ENCODE data around the gene MAL.

Gene MAL

DNA sequence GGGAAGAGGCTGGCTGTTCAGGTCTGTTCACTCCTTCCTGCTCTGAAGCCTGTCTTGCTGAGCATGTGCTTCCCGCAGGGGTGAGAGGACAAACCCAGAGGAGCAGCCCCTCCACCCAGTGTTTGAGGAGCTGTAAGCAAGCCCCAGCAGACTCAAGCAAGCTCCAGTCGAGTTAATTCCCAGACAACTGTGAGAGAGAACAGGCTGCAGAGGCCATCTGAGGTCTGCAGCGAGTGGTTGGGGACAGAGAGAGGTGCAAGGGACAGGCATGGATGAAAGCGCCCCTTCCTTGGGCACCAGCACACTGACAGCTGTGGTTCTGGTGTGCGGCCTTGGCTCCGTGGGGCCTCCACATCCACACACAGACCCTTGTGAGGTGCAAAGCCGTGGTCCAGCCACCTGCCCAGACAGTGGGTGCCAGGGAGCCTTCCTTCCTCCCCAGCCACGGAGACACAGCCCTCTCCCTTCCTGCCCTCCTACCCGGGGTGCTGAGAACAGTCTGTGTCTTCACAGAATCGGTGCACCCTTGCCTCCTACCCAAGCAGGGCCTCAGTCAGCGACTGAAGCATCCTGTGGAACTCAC is 36.2 kb downstream of the MAL start:
- peak; percentile 38 for DNase-seq (ENCODE audit: low spot score)

DNA sequence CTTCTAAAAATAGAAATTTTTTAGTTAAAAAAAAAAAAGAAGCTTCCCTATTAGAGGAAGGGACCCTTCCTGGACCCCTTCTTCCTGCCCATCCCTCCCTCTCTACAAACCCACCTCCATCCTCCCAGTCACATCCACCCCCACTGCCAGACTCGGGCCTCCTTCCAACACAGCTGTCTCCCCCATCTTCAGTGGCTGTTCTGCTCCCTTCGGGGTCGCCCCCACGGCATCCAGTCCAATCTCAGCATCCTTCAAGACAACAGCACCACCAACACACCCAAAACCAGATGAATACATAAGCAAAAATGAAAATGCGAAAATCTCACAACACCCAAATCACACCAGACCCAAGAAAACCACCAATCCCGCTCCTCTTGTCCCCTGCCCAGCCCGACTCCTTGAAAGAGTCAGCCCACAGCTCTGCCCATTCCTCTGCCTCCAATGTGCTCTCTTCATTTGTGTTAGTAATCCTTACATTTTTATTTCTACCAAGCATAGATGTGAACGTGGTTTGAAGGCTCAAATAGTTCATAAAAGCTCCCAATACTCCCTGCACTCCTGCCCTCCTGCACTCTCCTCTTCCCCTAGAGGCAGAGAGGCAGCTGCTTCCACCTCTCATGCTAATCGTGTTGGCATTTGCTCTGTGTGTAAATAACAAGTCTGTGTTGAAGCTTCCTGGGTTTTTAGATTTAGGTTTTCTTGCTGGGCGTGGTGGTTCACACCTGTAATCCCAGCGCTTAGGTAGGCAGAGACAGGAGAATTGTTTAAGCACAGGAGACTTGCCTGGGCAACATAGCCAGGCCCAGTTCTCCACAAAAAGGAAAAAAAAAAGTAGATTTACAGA is 37.0 kb downstream of the MAL start:
- DNase-seq (ENCODE audit: low spot score): peak; percentile 61

DNA sequence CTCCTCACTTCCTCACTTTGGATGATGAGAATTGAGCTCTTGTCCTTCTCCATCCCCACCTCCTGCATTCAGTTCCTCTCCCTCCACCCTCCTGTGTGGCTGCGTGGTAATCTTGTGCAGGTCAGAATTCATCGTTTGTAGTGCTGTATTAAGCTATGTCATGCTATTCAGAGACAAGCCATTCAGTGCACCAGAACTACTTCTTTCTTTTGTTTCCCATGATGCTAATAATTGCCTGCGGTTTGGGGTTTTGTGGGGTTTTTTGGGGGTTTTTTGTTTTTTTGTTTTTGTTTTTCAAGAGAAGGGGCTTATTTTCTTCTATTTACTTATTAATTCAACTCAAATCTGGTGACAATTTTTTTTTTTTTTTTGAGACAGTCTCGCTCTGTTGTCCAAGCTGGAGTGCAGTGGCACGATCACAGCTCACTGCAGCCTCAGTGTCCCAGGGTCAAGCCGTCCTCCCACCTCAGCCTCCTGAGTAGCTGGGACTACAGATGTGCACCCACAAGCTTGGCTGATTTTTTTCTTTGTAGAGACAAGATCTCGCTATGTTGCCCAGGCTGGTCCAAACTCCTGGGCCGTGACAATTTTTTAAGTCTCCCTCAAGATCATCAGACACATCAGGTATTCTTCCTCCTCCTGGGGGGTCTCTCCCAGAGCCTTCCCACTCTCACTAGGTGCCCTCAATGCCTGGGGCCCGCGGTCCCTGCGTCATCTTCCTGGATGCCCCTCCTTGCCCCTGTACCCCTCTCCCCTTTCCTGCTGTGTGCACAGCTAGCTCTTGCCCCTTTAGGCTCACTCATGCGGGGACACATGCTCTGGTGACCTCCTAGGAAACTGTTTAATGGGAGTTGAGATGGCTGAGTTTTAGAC is 37.8 kb downstream of the MAL start:
- peak; percentile 47 for DNase-seq (ENCODE audit: low spot score)

DNA sequence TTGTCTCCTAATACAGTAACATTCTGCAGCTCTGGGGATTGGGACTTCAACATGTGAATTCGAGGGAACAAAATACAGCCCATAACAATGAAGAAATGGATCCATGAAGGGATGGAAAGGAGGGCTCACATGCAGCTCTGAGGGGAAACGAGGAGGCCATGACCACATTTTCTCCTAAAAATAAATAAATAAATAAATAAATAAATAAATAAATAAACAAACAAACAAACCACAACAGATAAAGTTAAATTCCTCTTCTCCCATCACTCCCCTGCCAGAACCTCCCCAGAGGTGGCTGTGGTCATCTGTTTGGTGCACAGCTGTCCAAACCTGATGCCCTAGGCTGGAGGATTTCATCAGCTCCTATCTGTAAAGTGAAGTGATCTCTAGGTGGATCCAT is 42.7 kb downstream of the MAL start:
- no peak for DNase-seq (ENCODE audit: low spot score)

DNA sequence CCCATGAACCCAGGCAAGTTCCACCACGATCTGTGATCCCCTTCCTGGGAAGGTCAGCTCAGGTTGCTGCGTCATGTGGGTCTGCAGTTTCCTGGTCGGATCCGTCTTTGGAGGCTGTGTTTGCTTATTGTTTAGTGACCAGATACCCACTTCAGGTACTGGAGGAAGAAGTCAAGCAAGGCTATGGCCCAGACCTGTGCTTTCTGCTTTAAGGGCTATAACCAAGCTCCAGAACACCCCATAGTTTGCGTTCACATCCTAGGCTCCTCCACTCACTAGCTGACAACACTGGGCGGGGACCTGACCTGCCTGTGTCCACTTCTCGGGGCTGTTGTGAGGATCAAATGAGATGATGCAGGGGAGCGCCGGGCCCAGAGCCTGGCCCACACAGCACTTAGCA is 44.0 kb downstream of the MAL start:
- DNase-seq (ENCODE audit: low spot score): no peak

DNA sequence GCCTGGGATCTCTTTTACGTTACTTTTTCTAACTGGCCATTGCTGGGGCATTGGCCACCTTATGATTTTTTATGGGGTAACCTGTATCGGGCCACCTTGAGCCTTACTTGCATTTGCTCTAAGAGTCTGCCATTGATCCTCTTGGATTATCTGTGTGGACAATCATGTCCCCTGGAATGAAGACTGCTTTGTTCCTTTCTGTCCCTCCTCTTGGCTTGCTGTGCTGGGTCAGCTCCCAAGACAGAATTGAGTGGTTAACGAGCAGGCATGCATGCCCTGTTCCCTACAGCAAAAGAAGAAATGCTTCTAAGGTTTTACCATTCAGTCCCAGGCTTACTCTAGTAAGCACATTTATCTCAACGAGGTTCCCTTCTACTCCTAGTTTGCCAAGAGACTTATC is 46.3 kb downstream of the MAL start:
- DNase-seq (ENCODE audit: low spot score): peak; percentile 81

DNA sequence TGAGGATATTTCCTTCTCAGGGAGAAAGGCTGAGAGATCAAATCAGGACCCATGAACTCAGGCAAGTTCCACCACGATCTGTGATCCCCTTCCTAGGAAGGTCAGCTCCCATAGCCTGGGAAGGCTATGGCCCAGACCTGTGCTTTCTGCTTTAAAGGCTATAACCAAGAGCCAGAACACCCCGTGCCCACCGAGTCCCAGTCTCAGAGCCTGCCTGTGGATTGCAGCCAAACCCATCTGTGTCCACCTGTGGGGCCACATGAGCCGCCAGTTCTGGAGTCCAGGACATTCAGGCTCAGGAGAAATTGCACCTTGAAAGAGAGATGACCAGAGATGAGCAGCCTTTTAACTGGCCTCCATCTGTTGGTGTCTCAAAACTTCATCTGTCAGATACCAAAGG is 46.9 kb downstream of the MAL start:
- no peak for DNase-seq (ENCODE audit: low spot score)

DNA sequence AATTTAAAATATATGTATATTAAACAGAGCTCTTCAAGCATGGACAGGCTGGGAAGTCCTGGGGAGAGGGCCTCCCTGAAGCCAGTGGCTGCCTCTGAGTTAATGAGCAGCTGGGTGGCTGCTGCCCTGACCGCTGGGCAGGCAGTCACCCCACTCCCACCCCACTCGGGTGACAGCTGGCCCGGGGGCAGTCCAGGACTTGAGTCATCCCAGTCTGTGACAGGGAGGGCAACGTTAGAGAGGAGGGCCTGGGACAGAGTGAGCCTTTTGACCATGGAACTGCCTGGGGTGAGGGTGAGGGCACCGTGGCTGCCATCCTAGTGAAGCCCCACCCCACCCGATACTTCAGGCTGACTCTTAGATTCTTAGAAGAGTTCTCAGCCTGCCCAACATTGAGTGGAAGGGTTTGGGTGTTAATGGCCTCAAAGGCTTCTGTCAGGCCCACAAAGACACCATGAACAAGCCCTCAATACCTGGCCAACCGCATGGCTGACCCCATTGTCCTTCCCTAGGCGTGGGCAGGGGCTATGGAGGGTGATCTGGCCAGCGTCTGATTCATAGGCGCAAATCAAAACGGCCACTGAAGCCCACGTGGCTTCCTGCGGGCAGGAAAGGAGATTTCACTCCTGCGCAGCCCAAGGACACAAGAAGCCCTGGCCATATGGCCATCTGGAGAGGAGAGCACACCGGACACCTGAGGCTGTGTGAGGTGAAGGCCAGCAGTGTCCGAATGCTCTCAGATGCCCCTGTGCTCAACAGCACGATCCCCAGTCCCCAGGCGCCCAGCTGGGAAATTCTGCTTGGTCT is 48.6 kb downstream of the MAL start:
- DNase-seq (ENCODE audit: low spot score): peak; percentile 96

DNA sequence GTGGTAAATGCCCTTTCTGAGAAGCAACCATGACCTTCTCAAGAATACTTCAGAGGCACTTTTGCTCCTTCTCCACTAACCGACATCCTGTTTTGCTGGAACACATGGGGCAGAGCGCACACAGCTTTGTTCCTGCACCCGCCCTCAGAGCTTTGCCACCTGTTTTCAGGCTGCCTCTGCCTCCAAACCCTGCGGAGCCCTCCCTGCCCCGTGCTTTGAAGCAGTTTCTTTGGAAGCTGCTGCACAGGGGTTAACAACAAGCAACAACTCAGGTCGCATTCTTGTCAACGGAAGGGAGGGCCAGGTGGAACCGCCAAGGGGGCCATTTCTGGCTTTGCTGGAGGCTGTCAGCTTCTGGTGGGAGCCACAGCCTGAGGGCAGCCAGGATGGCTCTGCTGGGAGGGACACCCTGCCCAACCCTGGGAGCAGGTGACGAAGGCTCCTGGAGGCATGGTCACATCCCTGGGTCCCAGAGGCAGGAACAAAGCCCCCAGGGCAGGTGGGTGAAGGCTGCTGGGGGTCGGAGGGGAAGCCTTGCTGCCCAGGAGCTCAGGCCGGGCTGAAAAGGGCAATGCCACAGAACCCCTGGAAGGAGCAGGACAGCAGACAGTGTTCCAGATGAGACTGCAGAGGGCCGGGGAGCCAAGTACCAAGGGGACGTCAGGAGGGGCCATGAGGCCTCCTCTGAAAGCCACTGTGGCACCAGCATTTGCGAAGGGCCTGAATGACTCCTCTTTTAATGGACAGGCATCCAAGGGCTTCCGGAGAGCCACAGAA is 49.3 kb downstream of the MAL start:
- DNase-seq (ENCODE audit: low spot score): no peak

DNA sequence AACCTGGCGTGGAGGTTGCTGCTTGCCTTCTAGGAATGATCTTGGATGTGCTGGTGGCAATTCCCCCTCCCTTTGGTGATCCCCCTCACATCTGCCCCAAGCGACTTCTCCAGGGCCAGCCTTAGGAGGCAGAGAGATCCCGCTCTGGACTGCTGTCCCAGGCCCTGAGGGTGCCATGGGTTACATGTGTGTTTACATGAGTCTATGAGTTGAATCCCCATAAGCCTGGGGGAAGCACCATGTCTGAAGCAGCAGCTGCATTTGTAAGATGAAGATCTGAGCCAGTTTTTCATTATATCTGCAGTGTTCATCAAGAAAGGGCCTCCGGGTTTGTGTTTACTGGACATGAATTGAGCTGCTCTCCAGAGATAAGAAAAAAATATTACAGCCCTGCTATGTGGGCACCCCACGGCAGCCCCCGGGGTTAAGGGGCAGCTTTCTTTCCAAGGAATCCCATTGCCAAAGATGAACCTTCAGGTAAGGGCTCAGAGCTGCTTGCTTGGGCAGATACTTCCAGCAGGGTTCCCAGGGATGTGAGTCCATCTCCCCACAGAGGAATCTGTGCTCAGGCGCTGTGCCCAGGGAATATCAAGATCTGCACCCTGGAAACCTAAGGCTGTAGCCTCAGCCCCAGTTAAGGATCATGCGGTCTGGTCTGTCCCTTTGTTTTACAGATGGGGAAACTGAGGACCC is 50.1 kb downstream of the MAL start:
- DNase-seq (ENCODE audit: low spot score): no peak

DNA sequence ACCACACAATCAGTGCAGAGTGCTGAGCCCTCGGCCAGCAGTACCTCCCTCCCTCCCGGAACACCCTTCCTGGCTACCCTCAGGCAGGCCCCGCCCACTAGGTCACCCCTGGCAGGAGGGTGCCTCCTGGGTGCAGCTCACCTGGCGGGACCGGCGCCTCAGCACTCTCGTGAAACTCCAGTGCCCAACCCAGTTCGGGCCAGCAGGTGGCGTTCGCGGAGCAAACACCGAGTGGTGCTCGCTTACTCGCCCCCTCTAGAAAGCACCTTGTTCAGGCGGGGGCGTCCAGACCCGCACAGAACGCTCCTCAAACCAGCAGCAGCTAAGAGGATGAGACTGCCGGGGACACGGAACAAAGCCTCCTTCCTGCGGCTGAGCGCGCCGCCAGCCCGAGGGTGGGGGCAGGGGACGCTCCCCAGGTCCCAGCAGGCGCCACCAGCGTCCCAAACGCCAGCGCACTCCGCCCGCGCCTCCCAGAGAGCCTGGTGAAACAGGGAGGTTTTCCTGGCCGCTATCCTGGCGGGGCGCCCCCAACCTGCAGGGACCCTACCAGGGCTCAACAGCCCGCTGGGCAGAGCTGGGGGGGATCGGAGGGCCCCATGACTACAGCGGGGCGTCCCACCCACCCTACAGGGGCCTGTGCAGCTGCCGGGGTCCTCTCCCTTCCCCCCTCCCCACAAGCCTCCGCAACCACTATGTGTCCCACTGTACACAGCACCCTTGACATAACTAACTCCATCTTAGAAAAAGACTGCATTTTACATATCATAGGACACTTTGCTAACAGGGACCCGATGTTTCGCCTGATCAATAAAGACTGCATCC is 51.4 kb downstream of the MAL start:
- peak; percentile 78 for DNase-seq (ENCODE audit: low spot score)

DNA sequence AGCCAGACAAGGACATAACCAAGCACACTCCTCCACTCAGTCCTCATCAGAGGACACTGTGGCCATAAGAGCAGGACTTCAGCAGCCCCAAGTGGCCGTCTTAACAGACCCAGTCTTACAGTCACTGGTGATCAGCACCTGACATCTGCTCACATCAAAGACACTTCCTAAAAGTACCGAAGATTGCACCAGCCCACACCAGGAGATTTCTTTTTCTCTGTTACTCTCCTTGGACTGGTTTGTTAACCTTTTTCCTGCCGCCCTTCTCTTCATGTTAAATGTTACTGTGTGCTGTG is 52.0 kb downstream of the MAL start:
- peak; percentile 79 for DNase-seq (ENCODE audit: low spot score)

DNA sequence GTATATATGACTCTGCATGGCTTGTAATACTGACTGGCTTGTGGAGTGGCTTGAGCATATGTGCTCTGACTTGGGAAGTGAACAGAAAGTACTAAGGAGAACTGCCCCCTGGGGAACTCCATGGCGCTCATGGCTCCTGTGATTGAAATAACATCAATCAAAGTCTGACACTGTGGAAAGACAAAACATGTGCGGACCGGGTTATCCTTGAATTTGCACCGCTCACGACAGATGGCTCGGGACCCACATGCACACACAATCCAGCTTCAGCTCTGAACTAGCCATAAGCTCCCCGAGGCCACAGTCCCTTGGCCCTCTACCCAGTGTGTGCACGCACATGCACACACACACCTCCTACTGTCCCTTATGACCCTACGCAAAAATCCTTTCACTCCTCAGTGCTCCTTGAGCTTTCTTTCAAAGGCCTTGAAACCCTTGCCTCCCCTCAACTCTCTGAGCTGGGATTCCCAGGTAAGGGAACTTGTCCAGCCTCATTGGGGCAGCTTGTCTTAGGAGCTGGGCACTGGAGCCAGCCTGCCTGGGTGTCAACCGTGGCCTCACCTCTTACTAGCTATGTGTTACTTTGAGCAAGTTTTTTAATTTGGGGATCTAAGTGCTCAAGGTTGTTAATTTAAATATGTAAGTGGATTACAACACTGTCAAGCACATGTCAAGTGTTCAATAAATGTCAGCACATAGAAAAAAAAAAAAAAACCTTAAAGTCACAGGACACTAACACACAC is 52.5 kb downstream of the MAL start:
- peak; percentile 16 for DNase-seq (ENCODE audit: low spot score)

DNA sequence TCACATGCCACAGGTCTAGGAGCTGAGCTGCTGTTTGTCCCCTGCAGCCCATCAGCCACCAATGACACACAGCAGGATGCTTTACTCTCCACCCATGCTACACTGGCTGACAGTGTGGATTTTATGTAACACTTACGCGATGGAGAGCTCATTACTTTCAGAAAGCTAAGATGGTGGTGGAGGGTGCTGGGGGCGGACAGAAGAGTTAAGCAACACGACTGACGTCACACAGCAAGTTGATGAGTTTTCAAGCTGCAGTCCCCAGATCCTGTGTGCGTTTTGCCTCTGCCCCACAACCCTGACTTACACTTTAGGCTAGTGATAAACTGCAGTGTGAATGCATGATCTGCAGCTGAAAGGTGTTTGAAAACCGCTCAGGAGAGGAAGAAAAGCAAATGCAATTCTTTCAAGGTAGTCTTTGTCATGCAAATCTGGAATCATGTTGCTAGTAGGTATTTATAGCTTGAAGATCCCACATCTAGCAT is 53.7 kb downstream of the MAL start:
- DNase-seq (ENCODE audit: low spot score): peak; percentile 6

DNA sequence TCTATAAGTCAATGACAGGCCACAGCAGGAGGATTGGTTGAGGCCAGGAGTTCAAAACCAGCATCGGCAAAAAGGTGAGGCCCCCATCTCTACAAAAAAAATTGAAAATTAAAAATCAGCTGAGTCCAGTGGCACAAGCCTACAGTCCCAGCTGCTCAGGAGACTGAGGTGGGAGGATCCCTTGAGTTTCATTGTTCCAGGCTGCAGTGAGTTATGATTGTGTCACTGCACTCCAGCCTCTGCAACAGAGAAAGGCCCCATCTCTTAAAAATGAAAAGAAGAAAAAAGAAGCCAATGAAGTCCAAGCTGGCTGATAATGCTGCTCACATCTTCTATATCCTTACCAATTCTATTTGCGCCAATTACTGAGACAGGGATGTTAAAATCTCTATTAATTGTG is 57.0 kb downstream of the MAL start:
- no peak for DNase-seq (ENCODE audit: low spot score)

DNA sequence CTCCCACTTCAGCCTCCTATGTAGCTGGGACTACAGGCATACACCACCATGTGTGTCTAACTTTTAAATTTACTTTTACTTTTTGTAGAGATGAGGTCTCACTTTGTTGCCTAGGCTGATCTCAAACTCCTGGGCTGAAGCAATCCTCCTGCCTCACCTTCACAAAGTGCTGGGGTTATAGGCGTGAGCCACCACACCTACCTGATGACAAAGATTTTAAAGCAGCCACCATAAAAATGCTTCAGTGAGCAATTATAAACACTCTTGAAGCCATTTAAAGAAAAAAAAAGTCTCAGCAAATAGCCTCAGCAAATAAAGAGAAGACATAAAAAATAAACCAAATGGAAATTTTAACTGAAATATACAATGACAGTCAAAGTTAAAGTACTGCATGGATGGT is 60.5 kb downstream of the MAL start:
- DNase-seq (ENCODE audit: low spot score): no peak

DNA sequence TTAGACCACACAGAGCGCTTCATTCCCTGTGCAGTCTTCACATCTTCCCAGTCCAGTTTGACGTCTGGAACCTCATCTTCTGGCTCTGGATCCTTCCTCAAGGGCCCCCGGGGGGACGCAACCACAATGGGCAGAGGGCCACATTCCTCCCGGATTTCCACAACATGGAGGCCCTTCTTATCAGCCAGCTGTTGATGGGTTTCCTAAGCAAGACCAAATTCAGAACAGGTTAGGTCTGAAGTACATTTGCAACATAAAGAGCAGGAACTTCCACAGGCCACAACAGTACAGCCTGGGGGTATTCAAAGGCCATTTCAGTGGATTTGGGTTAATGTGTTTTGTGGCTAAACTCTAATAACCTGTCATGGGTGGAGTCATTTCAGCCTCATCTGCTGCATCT is 61.9 kb downstream of the MAL start:
- DNase-seq (ENCODE audit: low spot score): no peak

DNA sequence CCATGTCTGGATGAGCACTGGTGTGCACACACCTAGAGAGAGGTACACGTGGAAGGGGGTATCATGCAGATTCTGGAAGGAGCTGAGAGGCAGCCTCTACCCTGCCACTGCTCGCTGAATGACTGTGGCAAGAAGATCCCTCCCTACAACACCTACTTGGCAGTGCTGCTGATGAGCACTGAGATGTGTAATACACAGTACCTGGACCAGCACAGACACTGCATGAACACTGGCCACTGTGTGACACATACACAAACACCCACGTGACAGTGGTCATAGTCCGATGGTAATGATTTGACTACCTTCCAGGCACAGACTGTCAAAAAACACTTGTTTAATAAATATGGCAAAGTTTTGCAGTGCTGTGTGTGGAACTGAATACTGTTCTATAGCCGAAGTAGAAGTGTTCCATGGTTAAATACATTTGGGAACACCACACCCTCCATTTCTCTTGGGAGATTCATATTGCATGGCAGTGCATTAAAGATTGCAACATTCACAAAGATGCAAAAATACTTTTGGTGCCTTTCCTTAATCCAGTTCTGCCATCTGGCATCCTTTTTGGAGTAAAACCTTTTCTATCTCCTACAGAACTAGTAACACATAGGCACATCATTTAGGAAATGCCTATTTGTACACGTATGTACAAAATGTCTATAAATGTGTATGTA is 66.5 kb downstream of the MAL start:
- no peak for DNase-seq (ENCODE audit: low spot score)

Measured in globus pallidus (tissue), 1 donor.